HepG2 (cell line): ENCODE results near the gene ZMYND8. TPM values are rescaled to one million over a fixed set of nuclear protein-coding genes. Genes with fewer than 3 reads are reported as not detected.

ENCODE experiments used
- ATF7-NPFF ChIP-seq: sonication (generic); formaldehyde crosslinking; IDR thresholded peaks from 2 replicates; pipeline ENCODE4 v1.8.1; 2023; ENCODE audit warnings: mild to moderate bottlenecking, low read depth, missing genetic modification reagents, moderate library complexity
- CC2D1A ChIP-seq: sonication (generic); formaldehyde crosslinking; IDR thresholded peaks from 2 replicates; pipeline ENCODE4 v1.8.1; 2023; ENCODE audit warnings: mild to moderate bottlenecking, missing genetic modification reagents
- EED ChIP-seq: sonication (generic); formaldehyde crosslinking; IDR thresholded peaks from 2 replicates; pipeline ENCODE4 v1.5.0; 2020; ENCODE audit warnings: mild to moderate bottlenecking, missing genetic modification reagents
- ESRRA ChIP-seq: sonication (generic); formaldehyde crosslinking; IDR thresholded peaks from 2 replicates; pipeline ENCODE4 v1.5.1; 2020; ENCODE audit warnings: mild to moderate bottlenecking, low read depth, missing genetic modification reagents
- HIVEP1 ChIP-seq: sonication (generic); formaldehyde crosslinking; IDR thresholded peaks from 2 replicates; pipeline ENCODE4 v1.4.0; 2020; ENCODE audit warnings: mild to moderate bottlenecking, missing genetic modification reagents
- KDM4B ChIP-seq: sonication (generic); formaldehyde crosslinking; IDR thresholded peaks from 2 replicates; pipeline ENCODE4 v1.4.0; 2020; ENCODE audit warnings: missing genetic modification reagents
- KLF16 ChIP-seq, 2 experiments: sonication (generic) in 1 of 2; formaldehyde crosslinking in 1 of 2; IDR thresholded peaks; 2 replicates each; pipeline versions ENCODE4 v1.6.1 to v1.8.0; 2016 to 2023; ENCODE audit warnings: missing genetic modification reagents in 2 of 2, missing compliant biosample characterization in 1 of 2
- NAIF1 ChIP-seq: sonication (generic); formaldehyde crosslinking; IDR thresholded peaks from 2 replicates; pipeline ENCODE4 v1.5.0; 2020; ENCODE audit warnings: mild to moderate bottlenecking, missing genetic modification reagents, borderline replicate concordance
- RAD21 ChIP-seq: fragments of 450-650 bp; formaldehyde crosslinking; IDR thresholded peaks from 2 replicates; pipeline ENCODE4 v1.5.0; 2020; ENCODE audit warnings: mild to moderate bottlenecking
- SMAD9 ChIP-seq: sonication (generic); formaldehyde crosslinking; IDR thresholded peaks from 2 replicates; pipeline ENCODE4 v1.5.1; 2020; ENCODE audit warnings: mild to moderate bottlenecking, missing genetic modification reagents
- TFDP2 ChIP-seq: sonication (generic); formaldehyde crosslinking; IDR thresholded peaks from 2 replicates; pipeline ENCODE4 v1.4.0; 2020; ENCODE audit warnings: missing genetic modification reagents
- TOPORS ChIP-seq: sonication (generic); formaldehyde crosslinking; IDR thresholded peaks from 2 replicates; pipeline ENCODE4 v1.8.0; 2023; ENCODE audit warnings: mild to moderate bottlenecking, missing genetic modification reagents
- ZBTB39 ChIP-seq: sonication (generic); formaldehyde crosslinking; IDR thresholded peaks from 2 replicates; pipeline ENCODE4 v1.5.0; 2020; ENCODE audit warnings: missing genetic modification reagents
- ZNF230 ChIP-seq: sonication (generic); formaldehyde crosslinking; IDR thresholded peaks from 2 replicates; pipeline ENCODE4 v1.4.0; 2020; ENCODE audit warnings: mild to moderate bottlenecking, missing genetic modification reagents
- ZNF556 ChIP-seq: sonication (generic); formaldehyde crosslinking; IDR thresholded peaks from 2 replicates; pipeline ENCODE4 v1.4.0; 2020; ENCODE audit warnings: mild to moderate bottlenecking, missing genetic modification reagents, borderline replicate concordance
- ZNF609 ChIP-seq: sonication (generic); formaldehyde crosslinking; IDR thresholded peaks from 2 replicates; pipeline ENCODE4 v1.4.0; 2020; ENCODE audit warnings: mild to moderate bottlenecking, missing genetic modification reagents, borderline replicate concordance
- ZNF768 ChIP-seq: sonication (generic); formaldehyde crosslinking; IDR thresholded peaks from 2 replicates; pipeline ENCODE4 v1.4.0; 2020; ENCODE audit warnings: missing genetic modification reagents
- ZNF800 ChIP-seq: sonication (generic); formaldehyde crosslinking; IDR thresholded peaks from 2 replicates; pipeline ENCODE4 v1.4.0; 2020; ENCODE audit warnings: missing genetic modification reagents
- ZSCAN12 ChIP-seq: sonication (generic); formaldehyde crosslinking; IDR thresholded peaks from 2 replicates; pipeline ENCODE4 v1.9.0; 2021; ENCODE audit warnings: mild to moderate bottlenecking, missing genetic modification reagents
- polyA plus RNA-seq, 8 experiments: library from polyadenylated mRNA; depleted of rRNA in 3 of 8; stranded (reverse) in 7 of 8; unstranded in 1 of 8; fragments of >200 nt; fragmentation: Illumina TruSeq in 4 of 8; extraction: Trizol in 4 of 8; gene quantifications; 2 replicates each; pipeline versions ENCODE4 v1.2.1 to v1.2.3, GENCODE V29; 2011 to 2016; ENCODE audit warnings: low read depth in 4 of 8, missing spikeins in 1 of 8, mixed read lengths in 1 of 8; ENCODE audit not compliant: insufficient read depth in 1 of 8
- total RNA-seq, 5 experiments: library from RNA; depleted of rRNA; stranded (reverse); fragments of >200 nt; fragmentation: Illumina TruSeq; extraction: Trizol; gene quantifications; 2 replicates each; pipeline ENCODE4 v1.2.3, GENCODE V29; 2016; ENCODE audit warnings: low read depth in 1 of 5

ZMYND8 gene
- total and polyA plus RNA-seq, 2 of the 13 experiments (the other 11 are each of a cell fraction or from before 2014, with no cell fraction given) = 53.9 to 84.7 TPM

GRCh38 chr20:47359530-47360296, 3.2 kb upstream of the ZMYND8 start (continued):
- no peak for TF ChIP-seq TFDP2 (CRISPR knock-in tag)
- no peak for TF ChIP-seq ZNF800 (CRISPR knock-in tag)
- no peak for TF ChIP-seq ZBTB39 (CRISPR knock-in tag)
- TF ChIP-seq ZNF556 (CRISPR knock-in tag) = 0 out of 2 replicates have a peak, but pooled peaks have one; percentile 16
- no peak for TF ChIP-seq ZNF230
- peak; percentile 70; the same call in 1 of the 2 replicates for TF ChIP-seq KDM4B
- peak; percentile 71; the same call in 1 of the 2 replicates for TF ChIP-seq ZNF609 (CRISPR knock-in tag)
- TF ChIP-seq KLF16 (CRISPR knock-in tag; IDR thresholded peaks at IDR 0.05) = no peak
- no peak for TF ChIP-seq TOPORS
- 0 out of 2 replicates have a peak, but pooled peaks have one; percentile 6 for TF ChIP-seq ZSCAN12 (CRISPR knock-in tag)
- peak; percentile 82; the same call in 1 of the 2 replicates for TF ChIP-seq NAIF1
- peak; percentile 53; the same call in 1 of the 2 replicates for TF ChIP-seq EED (CRISPR knock-in tag)
- TF ChIP-seq ZNF768 (CRISPR knock-in tag) = peak; percentile 98
- peak; percentile 15; the same call in 1 of the 2 replicates for TF ChIP-seq RAD21
- TF ChIP-seq ATF7-NPFF (CRISPR knock-in tag) = no peak
- peak; percentile 20; the same call in 1 of the 2 replicates for TF ChIP-seq CC2D1A (CRISPR knock-in tag)
- no peak for TF ChIP-seq HIVEP1
- peak; percentile 10; the same call in 1 of the 2 replicates for TF ChIP-seq ESRRA
- TF ChIP-seq SMAD9 = no peak
